ENCODE results near the gene HEATR9. TPM values are rescaled to one million over a fixed set of nuclear protein-coding genes. Genes with fewer than 3 reads are reported as not detected.
"Not testable (repeated sequence)": the region's sequence is repeated elsewhere in the genome, so short reads cannot be mapped to it uniquely, and the experiment has no call there.

Gene HEATR9
- total and polyA plus RNA-seq, 9 donors, result 0.09 to 0.17 (median 0.10) TPM; not detected in 6

DNA sequence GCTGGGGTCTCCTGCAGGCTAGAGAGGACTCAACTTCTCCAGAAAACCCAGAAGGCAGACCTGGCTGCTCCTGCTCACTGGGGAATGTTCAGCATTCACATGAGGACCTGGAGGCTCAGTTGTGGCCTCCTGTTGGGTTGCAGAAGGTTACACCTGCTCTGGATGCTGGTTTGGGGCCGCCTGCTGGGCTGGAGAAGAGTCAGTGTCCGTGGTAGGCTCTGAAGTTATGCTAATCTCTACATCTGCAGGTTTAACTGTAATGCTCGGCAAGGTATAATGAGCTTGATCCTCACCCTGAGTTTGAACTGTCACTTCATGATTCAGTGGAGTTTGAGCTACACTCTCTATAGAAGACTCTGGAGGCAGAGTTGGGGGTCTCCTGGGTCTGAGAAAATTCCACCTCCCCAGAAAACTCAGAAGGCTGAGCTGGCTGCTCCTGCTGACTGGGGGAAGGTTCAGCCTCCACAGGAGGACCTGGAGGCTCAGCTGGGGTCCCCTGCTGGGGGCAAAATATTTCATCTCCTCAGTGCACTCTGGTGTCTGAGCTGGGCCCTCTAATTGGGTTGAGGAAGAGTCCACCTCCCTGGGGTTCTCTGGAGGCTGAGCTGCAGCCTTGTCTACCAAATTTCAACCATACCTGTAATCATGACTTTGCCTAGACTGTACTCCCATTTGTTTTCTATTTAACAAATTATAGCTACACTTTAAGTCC lies 38.4 kb upstream of the HEATR9 start:
- 40% methylated on average over 1 of the region's 3 CpGs for WGBS (ENCODE audit: insufficient coverage)

DNA sequence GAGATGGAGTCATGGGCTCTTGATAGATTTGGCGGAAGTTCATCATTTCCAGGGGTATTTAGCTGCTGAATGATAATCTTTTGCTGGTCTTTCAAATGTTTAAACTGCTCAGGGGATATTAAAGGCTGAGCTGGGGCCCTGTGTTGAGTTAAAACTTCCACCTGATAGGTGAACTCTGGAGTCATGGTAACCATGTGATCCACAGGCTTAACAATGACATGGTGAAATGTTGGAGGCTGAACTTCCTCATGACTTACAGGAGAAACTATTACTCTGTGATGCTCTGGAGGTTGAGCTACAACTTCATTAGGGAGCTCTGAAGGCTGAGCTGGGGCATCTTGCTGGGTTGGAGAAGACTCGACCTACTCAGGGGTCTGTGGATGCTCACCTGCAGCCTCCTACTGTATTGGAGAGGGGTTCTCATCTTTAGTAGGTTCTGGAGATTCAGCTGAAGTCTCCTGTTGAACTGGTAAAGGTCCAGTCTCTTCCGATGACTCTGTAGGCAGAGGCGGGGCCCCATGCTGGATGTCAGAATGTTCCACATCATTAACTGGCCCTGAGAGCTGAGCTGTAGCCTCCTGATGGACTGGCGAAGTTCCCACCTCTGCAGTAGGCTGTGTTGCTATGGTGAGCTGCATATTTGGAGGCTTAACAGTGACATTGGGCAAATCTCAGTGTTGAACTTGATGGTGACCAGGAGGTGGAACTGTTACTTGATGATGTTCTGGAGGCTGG lies 37.7 kb upstream of the HEATR9 start:
- Histone ChIP-seq H3K9me3 (replicated peaks; ENCODE audit: control insufficient read depth, low read depth, low read length) (no peaks in the 10 kb centered on the region), H3K4me3 (ENCODE audit: low read length) (no peak overlapping the region)
- 88% methylated on average over 4 of the region's 5 CpGs for WGBS (ENCODE audit: insufficient coverage)

More for the DNA sequence above, 38.4 kb upstream of the HEATR9 start:
- Histone ChIP-seq H3K27ac (ENCODE audit: low read length) (no peak overlapping the region), H3K4me1 (ENCODE audit: control insufficient read depth, insufficient read depth, low read length) (no peaks in the 10 kb centered on the region), H3K9me3 (replicated peaks; ENCODE audit: control insufficient read depth, low read depth, low read length) (no peaks in the 10 kb centered on the region), H3K4me3 (ENCODE audit: low read length) (no peak overlapping the region), H3K36me3 (ENCODE audit: control insufficient read depth, insufficient read depth, low read length) (no peaks in the 10 kb centered on the region), H3K27me3 (ENCODE audit: control insufficient read depth, insufficient read depth, low read length) (no peaks in the 10 kb centered on the region)
- no peak for DNase-seq

DNA sequence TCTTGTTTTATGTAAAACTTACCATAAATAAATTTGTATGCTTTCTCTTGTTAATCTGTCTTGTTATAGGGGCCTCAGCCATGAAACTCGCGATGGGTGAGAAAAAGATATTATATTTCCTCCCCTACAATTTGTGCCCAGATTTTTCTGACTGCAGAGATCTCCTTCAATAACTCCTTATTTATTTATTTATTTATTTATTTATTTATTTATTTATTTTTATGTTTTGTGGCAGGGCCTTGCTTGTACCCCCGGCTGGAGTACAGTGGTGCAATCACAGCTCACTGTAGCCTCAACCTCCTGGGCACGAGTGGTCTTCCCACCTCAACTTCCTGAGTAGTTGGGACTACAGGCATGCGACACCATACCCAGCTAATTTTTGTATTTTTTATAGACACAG lies 34.8 kb upstream of the HEATR9 start:
- Histone ChIP-seq H3K27ac (ENCODE audit: low read length) (no peak overlapping the region), H3K4me3 (ENCODE audit: low read length) (no peak overlapping the region), H3K9me3 (replicated peaks; ENCODE audit: control insufficient read depth, low read depth, low read length) (no peaks in the 10 kb centered on the region), H3K27me3 (ENCODE audit: control insufficient read depth, insufficient read depth, low read length) (no peaks in the 10 kb centered on the region), H3K4me1 (ENCODE audit: control insufficient read depth, insufficient read depth, low read length) (no peaks in the 10 kb centered on the region), H3K36me3 (ENCODE audit: control insufficient read depth, insufficient read depth, low read length) (no peaks in the 10 kb centered on the region)
- no peak for DNase-seq
- 89% methylated on average over 2 of the region's 5 CpGs for WGBS (ENCODE audit: insufficient coverage)

More for the DNA sequence above, 37.7 kb upstream of the HEATR9 start:
- no peaks in the 10 kb centered on the region for H3K36me3 ChIP-seq (ENCODE audit: control insufficient read depth, insufficient read depth, low read length)
- DNase-seq, result no peak
- H3K27ac ChIP-seq (ENCODE audit: low read length), result no peak overlapping the region
- no peaks in the 10 kb centered on the region for H3K4me1 ChIP-seq (ENCODE audit: control insufficient read depth, insufficient read depth, low read length)
- no peaks in the 10 kb centered on the region for H3K27me3 ChIP-seq (ENCODE audit: control insufficient read depth, insufficient read depth, low read length)

DNA sequence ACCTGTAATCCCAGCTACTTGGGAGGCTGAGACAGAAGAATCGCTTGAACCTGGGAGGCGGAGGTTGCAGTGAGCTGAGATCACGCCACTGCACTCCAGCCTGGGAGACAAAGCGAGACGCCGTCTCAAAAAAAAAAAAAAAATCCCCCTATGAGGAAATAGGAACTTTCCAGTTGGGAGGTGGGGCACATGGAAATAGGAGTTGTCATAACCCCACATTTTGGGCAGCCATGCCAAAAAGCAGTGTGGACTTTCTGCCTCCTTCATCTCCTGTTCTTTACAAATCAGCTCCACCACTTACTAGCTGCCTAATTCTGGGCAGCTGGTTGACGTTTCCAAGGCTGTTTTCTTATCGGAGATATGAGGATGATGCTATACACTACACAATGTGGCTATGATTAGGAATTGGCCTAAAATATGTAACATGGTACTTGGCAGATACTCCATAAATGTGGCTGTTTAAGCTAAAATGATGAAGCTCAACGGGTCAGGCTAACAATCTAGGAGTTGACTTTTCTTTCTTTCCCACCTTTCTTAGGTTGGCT lies 33.0 kb upstream of the HEATR9 start:
- no CpG with 5 or more reads among the region's 9 CpGs for WGBS (ENCODE audit: insufficient coverage)
- no peaks in the 10 kb centered on the region for H3K36me3 ChIP-seq (ENCODE audit: control insufficient read depth, insufficient read depth, low read length)
- no peaks in the 10 kb centered on the region for H3K9me3 ChIP-seq (replicated peaks; ENCODE audit: control insufficient read depth, low read depth, low read length)
- H3K4me1 ChIP-seq (ENCODE audit: control insufficient read depth, insufficient read depth, low read length), result no peaks in the 10 kb centered on the region
- no peak overlapping the region for H3K27ac ChIP-seq (ENCODE audit: low read length)
- H3K4me3 ChIP-seq (ENCODE audit: low read length), result no peak overlapping the region
- DNase-seq, result no peak
- no peaks in the 10 kb centered on the region for H3K27me3 ChIP-seq (ENCODE audit: control insufficient read depth, insufficient read depth, low read length)

DNA sequence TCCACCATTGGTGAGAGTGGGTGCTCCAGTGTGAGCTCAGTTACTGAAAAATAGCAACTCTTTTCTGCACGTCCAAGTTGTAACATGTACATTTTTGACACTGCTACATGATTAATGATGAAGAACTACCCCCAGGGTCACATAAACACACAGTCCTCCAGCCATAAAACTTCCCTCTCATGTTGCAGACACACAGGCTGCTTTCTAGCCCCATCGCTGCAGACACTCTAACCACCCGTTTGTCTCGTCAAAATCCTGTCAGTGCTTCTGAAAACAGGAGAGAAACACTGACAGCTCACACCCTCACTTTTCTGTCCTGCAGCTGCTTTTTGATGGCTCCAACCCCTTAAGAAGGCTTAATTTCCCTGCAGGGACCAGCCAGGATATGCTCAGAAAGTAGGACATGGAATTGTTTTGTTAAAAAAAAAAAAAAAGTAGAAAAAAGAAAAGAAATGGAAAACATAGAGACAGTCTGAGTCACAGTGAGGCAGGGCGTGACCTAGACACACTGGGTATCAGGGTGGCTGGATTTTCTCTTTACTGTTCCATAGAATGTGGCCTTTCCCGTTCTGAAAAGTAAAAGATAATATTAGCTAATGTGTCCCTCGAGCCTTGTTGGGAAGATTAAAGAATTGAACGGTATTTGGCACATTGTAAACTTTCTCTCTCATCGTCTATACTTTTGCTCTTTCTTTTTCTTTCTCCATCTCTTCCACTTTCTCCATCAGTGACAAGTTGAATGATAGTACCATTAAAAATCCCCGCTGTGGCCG lies 32.2 kb upstream of the HEATR9 start:
- H3K27me3 ChIP-seq (ENCODE audit: control insufficient read depth, insufficient read depth, low read length), result no peaks in the 10 kb centered on the region
- H3K36me3 ChIP-seq (ENCODE audit: control insufficient read depth, insufficient read depth, low read length), result no peaks in the 10 kb centered on the region
- no peaks in the 10 kb centered on the region for H3K4me1 ChIP-seq (ENCODE audit: control insufficient read depth, insufficient read depth, low read length)
- H3K4me3 ChIP-seq (ENCODE audit: low read length), result no peak overlapping the region
- WGBS (ENCODE audit: insufficient coverage), result 24% methylated on average over 6 of the region's 11 CpGs
- no peaks in the 10 kb centered on the region for H3K9me3 ChIP-seq (replicated peaks; ENCODE audit: control insufficient read depth, low read depth, low read length)
- DNase-seq, result peak; percentile 19
- no peak overlapping the region for H3K27ac ChIP-seq (ENCODE audit: low read length)

DNA sequence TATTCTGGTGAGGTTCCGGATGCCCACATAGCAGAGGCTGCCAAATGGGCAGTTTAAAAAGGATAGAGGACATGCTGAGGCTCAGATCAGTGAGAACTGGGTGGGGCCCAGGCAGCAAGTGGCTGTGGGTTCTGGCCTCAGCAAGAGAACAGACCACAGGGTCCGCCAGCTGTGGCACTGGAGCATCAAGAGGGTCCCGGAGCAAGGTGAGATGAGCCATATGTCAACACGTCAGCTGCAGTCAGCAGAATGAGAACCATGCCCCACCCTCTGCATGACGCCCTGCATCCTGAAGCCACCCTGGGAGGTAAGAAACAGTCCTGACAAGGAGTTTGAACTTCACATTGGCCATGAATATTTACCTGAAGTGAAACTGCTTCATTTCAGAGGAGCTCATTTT lies 31.6 kb upstream of the HEATR9 start:
- no peak for DNase-seq
- no peaks in the 10 kb centered on the region for H3K4me1 ChIP-seq (ENCODE audit: control insufficient read depth, insufficient read depth, low read length)
- 32% methylated on average over 5 of the region's 5 CpGs for WGBS (ENCODE audit: insufficient coverage)
- no peaks in the 10 kb centered on the region for H3K36me3 ChIP-seq (ENCODE audit: control insufficient read depth, insufficient read depth, low read length)
- H3K27ac ChIP-seq (ENCODE audit: low read length), result no peak overlapping the region
- H3K27me3 ChIP-seq (ENCODE audit: control insufficient read depth, insufficient read depth, low read length), result no peaks in the 10 kb centered on the region
- H3K4me3 ChIP-seq (ENCODE audit: low read length), result no peak overlapping the region
- H3K9me3 ChIP-seq (replicated peaks; ENCODE audit: control insufficient read depth, low read depth, low read length), result no peaks in the 10 kb centered on the region

DNA sequence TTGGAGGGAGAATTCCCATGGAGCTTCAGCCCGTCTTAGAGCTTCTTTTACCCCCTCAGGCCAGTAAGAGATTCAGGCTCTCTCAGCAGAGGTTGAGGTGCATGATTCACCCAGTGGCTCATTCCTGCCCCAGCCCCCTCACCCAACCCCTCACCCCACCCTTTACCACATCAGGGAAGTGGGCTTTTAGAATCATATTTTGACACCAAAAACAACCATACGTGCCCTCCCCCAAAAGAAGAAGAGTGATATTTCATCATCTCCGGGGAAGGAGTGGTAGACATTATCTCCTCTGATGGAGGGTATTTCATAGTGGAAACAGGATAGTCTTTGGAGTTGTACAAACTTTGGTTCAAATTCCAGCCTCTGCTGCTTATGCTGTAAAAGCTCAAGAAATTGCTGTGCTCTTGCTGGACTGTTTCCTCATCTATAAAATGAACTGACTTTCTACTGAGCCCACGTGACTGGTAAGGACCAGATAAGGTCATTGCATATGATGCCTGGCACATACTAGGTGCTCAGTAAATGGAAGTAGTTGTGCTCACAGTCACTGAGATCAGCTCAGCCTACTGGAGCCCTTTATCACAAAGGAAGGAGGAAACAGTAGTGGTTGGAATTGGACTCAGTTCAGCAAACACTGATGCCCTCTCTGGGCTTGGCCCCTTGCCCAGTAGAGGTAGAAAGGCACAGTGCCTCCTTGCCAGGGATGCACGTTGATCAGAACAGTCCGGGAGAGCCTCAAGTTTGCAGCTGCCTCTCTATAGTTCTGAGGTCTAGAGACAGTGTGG lies 29.8 kb upstream of the HEATR9 start:
- no peaks in the 10 kb centered on the region for H3K36me3 ChIP-seq (ENCODE audit: control insufficient read depth, insufficient read depth, low read length)
- no peak for DNase-seq
- H3K4me3 ChIP-seq (ENCODE audit: low read length), result no peak overlapping the region
- no peaks in the 10 kb centered on the region for H3K27me3 ChIP-seq (ENCODE audit: control insufficient read depth, insufficient read depth, low read length)
- no peaks in the 10 kb centered on the region for H3K9me3 ChIP-seq (replicated peaks; ENCODE audit: control insufficient read depth, low read depth, low read length)
- 70% methylated on average over 2 of the region's 6 CpGs for WGBS (ENCODE audit: insufficient coverage)
- no peak overlapping the region for H3K27ac ChIP-seq (ENCODE audit: low read length)
- no peaks in the 10 kb centered on the region for H3K4me1 ChIP-seq (ENCODE audit: control insufficient read depth, insufficient read depth, low read length)

DNA sequence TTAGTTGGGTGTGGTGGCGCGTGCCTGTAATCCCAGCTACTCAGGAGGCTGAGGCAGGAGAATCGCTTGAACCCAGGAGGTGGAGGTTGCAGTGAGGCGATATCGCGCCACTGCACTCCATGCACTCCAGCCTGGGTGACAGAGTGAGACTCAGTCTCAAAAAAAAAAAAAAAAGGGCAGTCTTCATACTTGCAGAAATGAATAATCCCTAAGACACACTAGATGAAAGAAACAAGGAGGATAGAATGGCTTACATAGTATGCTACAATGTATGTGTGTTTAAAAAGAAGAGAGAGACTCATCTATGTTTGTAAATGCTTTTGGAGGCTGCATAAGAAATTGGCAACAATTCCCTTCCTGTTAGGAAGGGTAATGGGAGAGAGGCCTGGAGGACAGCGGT lies 29.1 kb upstream of the HEATR9 start:
- DNase-seq; H3K36me3 ChIP-seq (ENCODE audit: control insufficient read depth, insufficient read depth, low read length); H3K4me1 ChIP-seq (ENCODE audit: control insufficient read depth, insufficient read depth, low read length); H3K4me3 ChIP-seq (ENCODE audit: low read length); H3K9me3 ChIP-seq (replicated peaks; ENCODE audit: control insufficient read depth, low read depth, low read length); H3K27ac ChIP-seq (ENCODE audit: low read length); H3K27me3 ChIP-seq (ENCODE audit: control insufficient read depth, insufficient read depth, low read length): not testable (repeated sequence)
- no CpG with 5 or more reads among the region's 7 CpGs for WGBS (ENCODE audit: insufficient coverage)

DNA sequence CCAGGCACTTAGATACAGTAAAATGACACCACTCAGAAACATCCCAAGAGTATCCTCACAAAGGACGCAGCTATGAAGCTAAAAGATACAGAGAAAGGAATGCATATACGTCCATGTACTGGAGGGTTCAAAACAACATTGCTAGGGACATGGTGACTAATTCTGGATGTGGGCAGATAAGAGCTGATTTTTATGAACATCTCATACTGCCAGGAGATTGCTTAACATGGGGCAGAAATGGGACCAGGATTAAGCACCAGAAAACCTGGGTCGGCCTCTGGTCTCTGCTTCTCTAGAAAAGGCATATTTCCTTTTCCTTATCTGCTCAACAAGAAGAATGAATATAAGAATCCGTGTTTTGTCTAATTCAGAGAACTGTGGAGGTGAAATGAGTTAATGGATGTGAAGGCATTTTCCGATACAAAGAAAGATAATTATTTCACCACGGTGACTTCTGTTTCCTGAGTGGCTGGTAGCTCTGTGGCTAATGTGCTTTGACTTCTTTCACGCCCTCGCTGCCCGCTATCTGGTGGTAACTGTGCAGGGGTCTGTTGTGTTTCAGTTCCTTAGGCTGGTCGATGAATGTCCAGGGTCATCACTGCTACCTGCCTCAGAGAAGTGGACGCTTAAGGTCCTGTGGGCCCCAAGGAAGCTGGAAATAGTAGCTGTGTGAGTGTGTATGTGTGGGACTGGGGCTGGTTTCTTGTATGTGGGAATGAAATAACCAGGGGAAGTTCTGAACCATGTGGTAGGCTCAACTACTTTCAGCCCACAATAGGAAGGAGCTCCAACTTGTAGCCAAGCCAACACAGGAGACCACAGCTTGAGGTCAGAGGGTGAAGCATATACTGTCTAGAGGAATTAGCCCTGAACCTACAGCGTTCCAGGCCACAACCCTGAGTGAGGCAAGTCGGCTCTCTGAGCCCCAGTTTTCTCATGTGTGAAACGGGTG lies 27.2 kb upstream of the HEATR9 start:
- H3K9me3 ChIP-seq (replicated peaks; ENCODE audit: control insufficient read depth, low read depth, low read length), result no peaks in the 10 kb centered on the region
- H3K27me3 ChIP-seq (ENCODE audit: control insufficient read depth, insufficient read depth, low read length), result no peaks in the 10 kb centered on the region
- H3K4me1 ChIP-seq (ENCODE audit: control insufficient read depth, insufficient read depth, low read length), result no peaks in the 10 kb centered on the region
- no peaks in the 10 kb centered on the region for H3K36me3 ChIP-seq (ENCODE audit: control insufficient read depth, insufficient read depth, low read length)
- no peak for DNase-seq
- 79% methylated on average over 9 of the region's 14 CpGs for WGBS (ENCODE audit: insufficient coverage)
- no peak overlapping the region for H3K4me3 ChIP-seq (ENCODE audit: low read length)
- no peak overlapping the region for H3K27ac ChIP-seq (ENCODE audit: low read length)

Data from muscle of leg (tissue), 11 donors.